ENCODE measurements around the gene PTCH1.
A peak's percentile ranks its signal among the peaks of the same experiment; 100 is the strongest.

The PTCH1 gene

GRCh38 chr9:95434116-95435073 lies 82.4 kb downstream of the PTCH1 start:
- H3K4me3 ChIP-seq (ENCODE audit: low read length): no peak overlapping the region
- no peak for DNase-seq (ENCODE audit: low read depth)
- TF ChIP-seq, protein P1, sequence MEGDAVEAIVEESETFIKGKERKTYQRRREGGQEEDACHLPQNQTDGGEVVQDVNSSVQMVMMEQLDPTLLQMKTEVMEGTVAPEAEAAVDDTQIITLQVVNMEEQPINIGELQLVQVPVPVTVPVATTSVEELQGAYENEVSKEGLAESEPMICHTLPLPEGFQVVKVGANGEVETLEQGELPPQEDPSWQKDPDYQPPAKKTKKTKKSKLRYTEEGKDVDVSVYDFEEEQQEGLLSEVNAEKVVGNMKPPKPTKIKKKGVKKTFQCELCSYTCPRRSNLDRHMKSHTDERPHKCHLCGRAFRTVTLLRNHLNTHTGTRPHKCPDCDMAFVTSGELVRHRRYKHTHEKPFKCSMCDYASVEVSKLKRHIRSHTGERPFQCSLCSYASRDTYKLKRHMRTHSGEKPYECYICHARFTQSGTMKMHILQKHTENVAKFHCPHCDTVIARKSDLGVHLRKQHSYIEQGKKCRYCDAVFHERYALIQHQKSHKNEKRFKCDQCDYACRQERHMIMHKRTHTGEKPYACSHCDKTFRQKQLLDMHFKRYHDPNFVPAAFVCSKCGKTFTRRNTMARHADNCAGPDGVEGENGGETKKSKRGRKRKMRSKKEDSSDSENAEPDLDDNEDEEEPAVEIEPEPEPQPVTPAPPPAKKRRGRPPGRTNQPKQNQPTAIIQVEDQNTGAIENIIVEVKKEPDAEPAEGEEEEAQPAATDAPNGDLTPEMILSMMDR (conservative IDR thresholded peaks at IDR 0.05; ENCODE audit: low read length): no peak

DNA sequence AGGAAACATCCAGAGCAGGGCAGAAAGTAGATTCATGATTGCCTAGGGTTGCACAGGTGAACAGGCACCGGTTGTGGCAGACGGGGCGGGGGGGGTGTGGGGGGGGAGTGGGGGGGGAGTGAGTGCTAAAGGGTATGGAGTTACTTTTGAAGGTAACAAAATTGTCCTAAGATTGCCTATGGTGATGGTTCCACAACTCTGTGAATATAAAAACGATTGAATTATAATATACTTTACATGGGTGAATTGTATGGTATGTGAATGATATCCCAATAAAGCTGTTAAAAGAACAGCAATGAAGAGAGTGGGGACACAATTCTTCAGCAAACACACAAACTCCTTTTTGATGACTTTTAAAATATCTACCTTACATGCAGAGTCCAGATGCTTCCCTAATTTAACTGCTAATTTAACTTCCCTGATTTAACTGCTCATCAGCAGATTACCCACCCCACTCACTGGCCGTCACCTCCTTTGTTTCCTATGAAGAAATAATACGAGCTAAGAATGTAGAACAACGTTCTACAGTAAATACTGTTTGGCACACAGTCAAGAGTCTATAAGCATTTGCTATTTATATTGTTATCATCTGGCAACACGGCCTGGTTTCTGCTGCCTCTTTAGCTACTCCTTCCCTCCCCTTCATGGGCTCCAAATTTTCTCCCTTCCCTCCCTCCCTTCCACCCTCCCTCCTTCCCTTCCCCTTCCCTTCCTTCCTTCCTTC lies 83.5 kb downstream of the PTCH1 start:
- H3K4me3 ChIP-seq (ENCODE audit: low read length): no peak overlapping the region
- no peak for DNase-seq (ENCODE audit: low read depth)
- TF ChIP-seq, protein P1 (conservative IDR thresholded peaks at IDR 0.05; ENCODE audit: low read length): no peak

DNA sequence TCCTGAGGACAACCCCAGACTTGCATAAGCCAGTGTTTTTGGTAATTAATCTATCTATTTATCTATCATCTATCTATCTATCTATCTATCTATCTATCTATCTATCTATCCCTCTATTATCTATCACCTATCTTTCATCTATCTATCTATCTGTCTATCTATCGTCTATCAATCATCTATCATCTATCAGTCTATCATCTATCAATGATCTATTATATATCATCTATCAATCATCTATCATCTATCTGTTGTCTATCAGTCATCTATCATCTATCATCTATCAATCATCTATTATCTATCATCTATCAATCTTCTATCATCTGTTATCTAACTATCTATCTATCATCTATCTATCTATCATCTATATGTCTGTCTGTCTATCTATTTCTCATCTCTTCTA lies 85.5 kb downstream of the PTCH1 start:
- no peak overlapping the region for H3K4me3 ChIP-seq (ENCODE audit: low read length)
- TF ChIP-seq, protein P1 (conservative IDR thresholded peaks at IDR 0.05; ENCODE audit: low read length): no peak
- no peak for DNase-seq (ENCODE audit: low read depth)

- TF ChIP-seq, protein P1 (conservative IDR thresholded peaks at IDR 0.05; ENCODE audit: low read length): no peak
- no peak for DNase-seq (ENCODE audit: low read depth)
- no peak overlapping the region for H3K4me3 ChIP-seq (ENCODE audit: low read length)
Observed at GRCh38 chr9:95429948-95430620, 86.7 kb downstream of the PTCH1 start.

GRCh38 chr9:95429096-95429495 lies 87.7 kb downstream of the PTCH1 start:
- TF ChIP-seq, protein P1 (conservative IDR thresholded peaks at IDR 0.05; ENCODE audit: low read length): no peak
- no peak overlapping the region for H3K4me3 ChIP-seq (ENCODE audit: low read length)
- DNase-seq (ENCODE audit: low read depth): peak; percentile 21

DNA sequence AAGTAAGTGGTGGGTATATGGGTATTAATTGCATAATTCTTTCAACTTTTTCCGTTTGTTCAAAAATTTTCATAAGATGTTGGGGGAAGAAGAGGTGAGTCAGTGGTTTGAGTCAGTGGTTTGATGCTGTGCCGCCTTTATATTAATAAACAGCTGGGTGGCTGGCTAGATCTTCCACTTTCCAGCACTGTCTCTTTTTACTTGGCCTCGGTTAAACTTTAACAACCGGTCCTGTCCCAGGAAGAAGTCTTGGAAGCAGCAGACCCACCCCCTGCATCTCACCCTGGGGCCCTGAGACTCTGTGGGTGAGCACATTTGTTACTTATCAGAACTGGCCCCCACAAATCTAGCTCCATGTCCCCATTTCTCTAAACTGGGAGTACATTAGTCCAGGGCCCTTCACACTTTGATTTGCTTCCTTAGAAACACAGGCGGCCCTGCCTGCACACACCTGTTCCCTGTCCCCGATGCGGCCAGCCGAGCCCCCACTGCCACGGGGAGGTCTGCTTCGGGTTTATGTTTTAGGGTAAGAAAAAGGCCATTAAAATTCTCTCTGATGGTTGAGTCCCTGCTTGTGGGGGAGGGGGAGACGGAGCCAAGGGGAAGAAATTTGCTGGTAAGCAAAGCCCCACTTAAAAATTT lies 90.7 kb downstream of the PTCH1 start:
- TF ChIP-seq, protein P1 (conservative IDR thresholded peaks at IDR 0.05; ENCODE audit: low read length): no peak
- no peak for DNase-seq (ENCODE audit: low read depth)
- H3K4me3 ChIP-seq (ENCODE audit: low read length): peak overlapping the region; percentile 38

Data from AG10803 (cell line).